H54 (cell line): ENCODE data around the gene RBM20.

Source experiments
- DNase-seq: peaks from one replicate; pipeline ENCODE4 v3.0.0; 2011; ENCODE audit warnings: low spot score, mixed read lengths; ENCODE audit not compliant: insufficient read length
- FAIRE-seq: peaks from 3 replicates; lab custom pipeline; 2011; peaks lifted over from hg19 to GRCh38; lab: Jason Lieb, UNC
- POLR2A ChIP-seq: IDR thresholded peaks from 2 replicates; pipeline ENCODE4 v1.6.1; 2011; ENCODE audit warnings: low read depth, mild to moderate bottlenecking, low read length

Gene RBM20

DNA sequence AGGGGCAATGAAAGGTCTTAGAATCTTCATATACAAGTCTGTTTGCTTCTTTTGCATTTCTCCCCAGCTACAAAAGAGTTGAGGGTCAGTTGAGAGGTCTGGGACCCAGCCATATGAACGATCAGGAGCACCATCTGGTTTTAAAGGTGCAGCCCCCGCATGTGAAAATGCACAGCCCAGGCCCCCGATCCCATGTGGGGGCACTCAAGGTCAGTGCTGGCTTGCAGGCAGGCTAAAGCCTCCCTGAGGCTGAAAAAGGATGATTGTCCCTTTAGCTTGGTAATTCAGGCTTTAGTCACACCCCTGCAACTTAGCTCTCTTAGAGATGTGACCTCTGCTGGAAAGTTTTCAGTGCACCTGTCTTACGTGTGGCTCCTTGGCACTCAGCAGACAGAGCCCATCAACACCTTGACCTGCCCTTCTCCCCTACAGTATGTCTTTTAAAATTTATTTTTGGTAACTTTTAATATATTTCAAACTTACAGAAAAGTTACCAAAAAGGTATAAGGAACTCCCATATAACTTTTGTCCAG, 147.5 kb downstream of the RBM20 start:
- DNase-seq: no peak
- no peak for TF ChIP-seq POLR2A
- FAIRE-seq: no peak

- DNase-seq: no peak
- no peak for FAIRE-seq
- no peak for TF ChIP-seq POLR2A
Measured at GRCh38 chr10:110792476-110793125, 148.5 kb downstream of the RBM20 start.

GRCh38 chr10:110793128-110793812, 149.1 kb downstream of the RBM20 start:
- no peak for DNase-seq
- TF ChIP-seq POLR2A: no peak
- FAIRE-seq: no peak

GRCh38 chr10:110793886-110794285, 149.8 kb downstream of the RBM20 start:
- no peak for TF ChIP-seq POLR2A
- DNase-seq (no peak), FAIRE-seq (no peak)

- FAIRE-seq (no peak), DNase-seq (no peak)
- TF ChIP-seq POLR2A: no peak
Measured at GRCh38 chr10:110794808-110795207, 150.7 kb downstream of the RBM20 start.

DNA sequence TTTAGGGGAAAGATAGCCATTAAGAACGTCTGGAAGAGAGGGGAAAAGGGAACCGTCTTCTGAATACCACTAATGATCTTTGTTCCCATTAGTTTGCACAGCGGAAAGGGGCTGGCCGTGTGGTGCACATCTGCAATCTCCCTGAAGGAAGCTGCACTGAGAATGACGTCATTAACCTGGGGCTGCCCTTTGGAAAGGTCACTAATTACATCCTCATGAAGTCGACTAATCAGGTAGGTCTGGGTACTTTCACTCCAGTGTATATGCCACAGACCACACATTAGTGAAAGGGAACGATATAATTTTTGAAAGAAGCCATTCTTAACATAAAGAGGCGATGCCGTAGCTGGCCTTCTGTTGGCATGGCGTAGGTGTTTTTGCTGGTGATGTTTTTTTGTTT, 153.3 kb downstream of the RBM20 start:
- TF ChIP-seq POLR2A: no peak
- FAIRE-seq (no peak), DNase-seq (no peak)

DNA sequence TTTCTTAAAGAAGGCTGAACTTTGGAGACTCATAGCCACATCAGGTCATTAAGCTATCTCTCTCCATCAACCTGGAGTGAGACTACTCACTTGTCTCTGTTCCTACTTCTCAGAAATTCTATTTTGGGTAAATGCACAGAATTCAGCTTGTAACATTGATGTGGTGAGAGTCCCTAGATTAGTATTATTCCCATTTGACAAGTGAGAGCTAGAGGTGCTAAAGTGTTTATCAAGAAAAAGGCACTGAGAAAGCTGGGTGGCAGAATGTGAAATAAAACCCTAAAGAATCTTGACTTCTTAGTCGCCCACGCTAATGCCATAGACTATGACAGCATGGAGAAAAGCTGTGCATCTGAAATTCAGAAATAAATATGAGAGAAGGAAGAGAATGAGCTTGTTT, 154.2 kb downstream of the RBM20 start:
- FAIRE-seq (no peak), DNase-seq (no peak)
- TF ChIP-seq POLR2A: no peak

DNA sequence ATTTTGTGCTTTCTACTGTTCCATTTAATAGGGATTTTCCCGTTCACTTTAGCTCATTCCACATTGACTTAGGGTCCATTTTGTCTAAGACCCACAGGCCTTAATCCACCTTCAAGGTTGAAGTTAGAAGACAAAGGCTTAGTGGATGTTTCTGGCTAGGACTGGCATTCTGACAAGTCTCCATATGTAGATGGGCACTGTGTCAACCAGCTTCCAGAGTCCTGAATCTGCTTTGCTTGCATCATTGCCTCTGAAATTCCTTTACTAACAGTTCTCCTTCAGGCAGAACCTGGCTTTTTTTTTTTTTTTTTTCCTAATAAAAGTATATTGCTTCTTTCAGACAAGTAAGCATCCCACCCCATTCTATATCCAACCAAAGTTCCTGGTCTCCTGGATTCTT, 158.0 kb downstream of the RBM20 start:
- DNase-seq (no peak), FAIRE-seq (no peak)
- no peak for TF ChIP-seq POLR2A

- no peak for TF ChIP-seq POLR2A
- FAIRE-seq (no peak), DNase-seq (peak; percentile 23)
Measured at GRCh38 chr10:110802551-110803238, 158.6 kb downstream of the RBM20 start.

GRCh38 chr10:110803239-110803749, 159.2 kb downstream of the RBM20 start:
- no peak for FAIRE-seq

DNA sequence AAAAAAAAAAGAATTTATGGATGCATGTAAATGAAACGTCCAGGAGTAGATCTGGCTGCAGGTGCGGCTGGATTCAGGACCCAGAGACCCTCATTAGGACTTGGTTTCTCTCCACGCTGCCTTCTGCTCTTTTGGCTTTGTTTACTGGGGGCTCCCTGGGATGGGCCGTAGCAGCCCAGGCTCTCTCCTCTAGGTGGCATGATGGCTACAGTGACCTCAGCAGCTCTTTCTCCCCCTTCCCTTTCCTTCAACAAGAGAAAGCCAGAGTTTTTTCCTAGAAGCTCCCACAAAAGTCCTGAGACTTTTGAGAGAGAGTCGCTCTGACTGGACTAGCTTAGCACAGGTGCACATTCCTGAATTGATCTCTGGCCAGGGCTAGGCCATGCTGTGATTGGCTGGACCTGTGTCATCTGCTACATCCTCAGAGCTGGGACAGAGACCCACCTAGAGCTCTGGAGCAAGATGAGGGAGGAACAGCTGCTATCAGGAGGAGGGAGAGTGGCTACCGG, 159.7 kb downstream of the RBM20 start:
- no peak for TF ChIP-seq POLR2A
- DNase-seq: no peak
- no peak for FAIRE-seq

More at GRCh38 chr10:110803239-110803749, 159.2 kb downstream of the RBM20 start:
- DNase-seq: no peak
- no peak for TF ChIP-seq POLR2A

DNA sequence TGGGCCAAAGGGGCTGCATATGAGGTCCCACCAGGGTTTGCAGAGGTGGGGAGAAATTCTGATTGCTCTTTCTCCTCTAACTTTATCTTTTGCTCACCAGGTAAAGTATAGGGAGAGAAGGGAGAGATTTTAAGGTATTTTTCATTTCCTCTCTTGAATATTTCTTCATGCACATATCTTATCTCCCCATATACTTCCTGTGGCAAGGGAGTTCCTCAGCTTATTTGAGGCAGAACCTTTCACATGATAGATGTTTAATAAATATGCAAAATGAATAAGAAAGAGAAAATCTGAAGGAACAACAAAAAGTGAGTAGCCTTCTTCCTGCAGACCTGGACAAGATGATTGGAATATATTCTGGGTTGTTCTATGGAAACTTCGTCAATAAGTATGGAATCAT, 160.2 kb downstream of the RBM20 start:
- DNase-seq: no peak
- TF ChIP-seq POLR2A: no peak
- no peak for FAIRE-seq

DNA sequence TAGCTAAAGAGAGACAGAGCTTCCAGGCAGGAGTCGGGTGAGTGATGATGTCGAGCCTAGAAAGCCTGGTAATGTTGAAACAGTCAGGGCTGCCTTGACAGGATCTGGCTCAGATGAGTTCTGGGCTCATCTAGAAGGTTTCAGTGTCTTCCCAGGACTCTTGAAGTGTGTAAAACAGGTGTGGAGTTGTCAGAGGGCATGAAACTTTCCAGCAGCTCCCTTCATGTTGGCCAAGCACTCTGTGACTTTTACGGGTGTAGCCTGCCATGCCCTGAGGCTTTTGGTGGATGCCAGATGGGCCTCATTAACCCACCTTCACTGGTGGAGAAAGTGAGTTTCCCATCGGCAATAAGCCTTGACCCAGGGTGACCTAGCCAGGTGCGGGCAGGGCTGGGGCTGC, 161.2 kb downstream of the RBM20 start:
- no peak for TF ChIP-seq POLR2A
- FAIRE-seq (no peak), DNase-seq (no peak)

DNA sequence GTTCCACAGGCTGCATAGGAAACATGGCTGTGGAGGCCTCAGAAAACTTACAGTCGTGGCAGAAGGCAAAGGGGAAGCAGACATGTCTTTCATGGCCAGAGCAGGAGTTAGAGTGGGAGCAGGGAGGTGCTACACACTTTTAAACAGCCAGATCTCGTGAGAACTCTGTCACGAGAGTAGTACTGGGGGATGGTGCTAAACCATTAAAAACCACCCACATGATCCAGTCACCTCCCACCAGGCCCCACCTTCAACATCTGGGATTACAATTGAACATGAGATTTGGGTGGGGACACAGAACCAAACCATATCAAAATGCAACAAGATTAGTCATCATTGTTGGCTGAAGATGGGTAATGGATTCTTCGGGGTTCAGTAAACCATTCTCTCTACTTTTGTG, 162.2 kb downstream of the RBM20 start:
- TF ChIP-seq POLR2A: no peak
- DNase-seq (no peak), FAIRE-seq (no peak)
